ENCODE measurements around the gene PAPPA.

Gene PAPPA, protein sequence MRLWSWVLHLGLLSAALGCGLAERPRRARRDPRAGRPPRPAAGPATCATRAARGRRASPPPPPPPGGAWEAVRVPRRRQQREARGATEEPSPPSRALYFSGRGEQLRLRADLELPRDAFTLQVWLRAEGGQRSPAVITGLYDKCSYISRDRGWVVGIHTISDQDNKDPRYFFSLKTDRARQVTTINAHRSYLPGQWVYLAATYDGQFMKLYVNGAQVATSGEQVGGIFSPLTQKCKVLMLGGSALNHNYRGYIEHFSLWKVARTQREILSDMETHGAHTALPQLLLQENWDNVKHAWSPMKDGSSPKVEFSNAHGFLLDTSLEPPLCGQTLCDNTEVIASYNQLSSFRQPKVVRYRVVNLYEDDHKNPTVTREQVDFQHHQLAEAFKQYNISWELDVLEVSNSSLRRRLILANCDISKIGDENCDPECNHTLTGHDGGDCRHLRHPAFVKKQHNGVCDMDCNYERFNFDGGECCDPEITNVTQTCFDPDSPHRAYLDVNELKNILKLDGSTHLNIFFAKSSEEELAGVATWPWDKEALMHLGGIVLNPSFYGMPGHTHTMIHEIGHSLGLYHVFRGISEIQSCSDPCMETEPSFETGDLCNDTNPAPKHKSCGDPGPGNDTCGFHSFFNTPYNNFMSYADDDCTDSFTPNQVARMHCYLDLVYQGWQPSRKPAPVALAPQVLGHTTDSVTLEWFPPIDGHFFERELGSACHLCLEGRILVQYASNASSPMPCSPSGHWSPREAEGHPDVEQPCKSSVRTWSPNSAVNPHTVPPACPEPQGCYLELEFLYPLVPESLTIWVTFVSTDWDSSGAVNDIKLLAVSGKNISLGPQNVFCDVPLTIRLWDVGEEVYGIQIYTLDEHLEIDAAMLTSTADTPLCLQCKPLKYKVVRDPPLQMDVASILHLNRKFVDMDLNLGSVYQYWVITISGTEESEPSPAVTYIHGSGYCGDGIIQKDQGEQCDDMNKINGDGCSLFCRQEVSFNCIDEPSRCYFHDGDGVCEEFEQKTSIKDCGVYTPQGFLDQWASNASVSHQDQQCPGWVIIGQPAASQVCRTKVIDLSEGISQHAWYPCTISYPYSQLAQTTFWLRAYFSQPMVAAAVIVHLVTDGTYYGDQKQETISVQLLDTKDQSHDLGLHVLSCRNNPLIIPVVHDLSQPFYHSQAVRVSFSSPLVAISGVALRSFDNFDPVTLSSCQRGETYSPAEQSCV (N-terminal part only)

GRCh38 chr9:116153765-116154333, at the start of gene PAPPA:
TSS of gene PAPPA (plus strand) at chr9:116153791. CDS start at chr9:116154173, 382 bp downstream.
- peak; percentile 16 to 43 for DNase-seq
- TF ChIP-seq GATA1 (IDR thresholded peaks at IDR 0.05; ENCODE audit: low read depth, low read length) = no peak
- no peak for TF ChIP-seq POLR2A (IDR thresholded peaks at IDR 0.05; ENCODE audit: low read length)

DNA sequence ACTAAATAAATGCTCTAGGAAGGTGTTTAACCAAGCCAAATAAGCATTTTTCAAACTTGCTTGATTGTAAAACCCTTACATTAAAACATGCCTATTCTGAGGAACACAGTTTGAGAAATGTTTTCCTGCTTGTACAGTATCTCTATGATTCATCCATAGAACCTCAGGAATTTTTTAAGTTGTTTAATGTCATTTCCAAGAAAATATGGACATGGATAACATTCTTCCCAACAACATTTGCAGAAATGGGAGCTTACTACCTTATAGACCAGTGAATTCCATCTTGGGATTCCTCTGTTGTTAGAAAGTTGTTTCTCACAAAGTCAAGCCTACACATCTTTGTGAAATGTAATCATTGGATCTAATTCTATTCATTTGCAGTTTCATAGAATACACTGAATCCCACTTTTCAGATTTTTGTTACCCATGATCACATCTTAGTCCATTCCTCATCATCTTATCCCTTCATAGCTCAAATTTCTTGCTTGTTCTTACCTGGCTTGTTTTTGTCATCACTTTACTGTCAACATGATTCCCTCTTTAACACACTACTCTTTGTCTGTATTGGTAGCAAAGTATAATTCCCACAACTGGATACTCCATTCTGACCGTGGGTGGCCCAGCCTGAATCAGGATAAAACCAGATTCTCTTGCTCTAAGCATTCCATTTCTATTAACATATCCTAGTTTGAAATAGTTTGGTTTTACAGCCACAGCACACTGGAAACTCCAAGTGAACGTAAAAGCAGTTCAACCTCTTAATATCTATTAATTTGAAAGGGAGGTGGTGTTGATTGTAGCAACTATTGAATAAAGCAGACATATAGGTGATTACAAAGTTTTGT, 49.4 kb upstream of the PAPPA start:
- TF ChIP-seq GATA1 (IDR thresholded peaks at IDR 0.05; ENCODE audit: low read depth, low read length) (no peak), POLR2A (IDR thresholded peaks at IDR 0.05; ENCODE audit: low read length) (no peak)
- no peak for DNase-seq

DNA sequence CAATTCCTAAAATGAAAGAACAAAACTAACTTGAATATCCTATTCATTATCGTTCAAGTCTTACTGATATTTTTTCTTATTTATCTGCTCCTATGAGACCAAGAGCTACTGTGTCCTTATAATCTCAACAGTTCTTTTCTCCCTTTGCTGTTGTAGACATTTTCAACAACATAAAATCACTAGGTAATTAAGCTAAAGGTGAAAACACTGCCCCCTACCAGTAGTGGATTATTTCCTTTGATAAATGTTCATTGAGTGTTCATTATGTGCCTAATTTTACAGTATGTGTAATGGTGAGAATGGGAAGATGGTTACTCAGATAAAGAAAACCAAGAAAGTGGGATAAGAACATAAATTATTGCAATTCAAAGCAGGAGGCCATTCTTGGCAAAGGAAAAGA, 41.4 kb upstream of the PAPPA start:
- no peak for DNase-seq
- TF ChIP-seq GATA1 (IDR thresholded peaks at IDR 0.05; ENCODE audit: low read depth, low read length) = no peak
- TF ChIP-seq POLR2A (IDR thresholded peaks at IDR 0.05; ENCODE audit: low read length) = no peak

- TF ChIP-seq GATA1 (IDR thresholded peaks at IDR 0.05; ENCODE audit: low read depth, low read length) (no peak), POLR2A (IDR thresholded peaks at IDR 0.05; ENCODE audit: low read length) (no peak)
- no peak for DNase-seq
These were observed 37.7 kb upstream of the PAPPA start for GRCh38 chr9:116115761-116116353.

DNA sequence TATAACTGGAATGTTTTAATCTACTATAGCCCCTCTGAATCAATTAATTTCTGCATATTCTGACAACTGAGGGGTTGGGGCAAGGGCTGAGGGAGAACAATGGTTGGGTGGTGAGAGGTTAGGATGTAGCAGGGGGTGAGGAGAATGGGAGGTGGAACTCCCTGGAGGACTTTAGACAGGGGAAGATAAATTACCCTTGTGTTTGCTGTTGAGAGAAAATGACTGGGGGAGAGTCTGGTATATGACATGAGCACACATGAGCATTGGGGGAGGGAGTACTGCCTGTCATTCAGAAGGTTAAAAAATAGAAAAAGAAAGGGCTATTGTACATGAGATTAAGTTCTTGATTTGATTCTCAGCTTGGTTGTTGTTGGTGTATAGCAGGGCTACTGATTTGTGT, 37.2 kb upstream of the PAPPA start:
- no peak for TF ChIP-seq POLR2A (IDR thresholded peaks at IDR 0.05; ENCODE audit: low read length)
- TF ChIP-seq GATA1 (IDR thresholded peaks at IDR 0.05; ENCODE audit: low read depth, low read length) = no peak
- no peak for DNase-seq

DNA sequence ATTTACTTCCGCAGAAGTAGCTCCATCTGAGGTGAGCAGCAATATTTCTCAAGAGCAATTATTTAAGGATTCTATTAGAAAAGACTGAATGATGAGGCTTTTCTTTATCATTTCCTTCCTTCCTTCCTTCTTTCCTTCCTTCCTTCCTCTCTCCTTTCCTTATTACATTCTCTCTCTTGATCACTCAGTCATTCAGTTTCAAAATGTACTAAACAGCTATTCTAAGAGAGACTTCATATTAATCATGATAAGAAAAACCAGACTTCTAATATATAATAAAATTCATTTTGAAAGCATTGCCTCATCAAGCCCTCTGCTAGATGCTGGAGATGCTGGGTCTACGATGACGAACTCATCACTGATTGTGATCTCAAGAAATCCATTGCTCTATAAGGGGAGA, 30.4 kb upstream of the PAPPA start:
- DNase-seq = no peak
- no peak for TF ChIP-seq GATA1 (IDR thresholded peaks at IDR 0.05; ENCODE audit: low read depth, low read length)
- no peak for TF ChIP-seq POLR2A (IDR thresholded peaks at IDR 0.05; ENCODE audit: low read length)

- no peak for TF ChIP-seq GATA1 (IDR thresholded peaks at IDR 0.05; ENCODE audit: low read depth, low read length)
- no peak for TF ChIP-seq POLR2A (IDR thresholded peaks at IDR 0.05; ENCODE audit: low read length)
- DNase-seq = no peak
These were observed 29.0 kb upstream of the PAPPA start for GRCh38 chr9:116124472-116125040.

GRCh38 chr9:116133163-116133562, 20.4 kb upstream of the PAPPA start:
- DNase-seq = no peak
- no peak for TF ChIP-seq GATA1 (IDR thresholded peaks at IDR 0.05; ENCODE audit: low read depth, low read length)
- TF ChIP-seq POLR2A (IDR thresholded peaks at IDR 0.05; ENCODE audit: low read length) = no peak

DNA sequence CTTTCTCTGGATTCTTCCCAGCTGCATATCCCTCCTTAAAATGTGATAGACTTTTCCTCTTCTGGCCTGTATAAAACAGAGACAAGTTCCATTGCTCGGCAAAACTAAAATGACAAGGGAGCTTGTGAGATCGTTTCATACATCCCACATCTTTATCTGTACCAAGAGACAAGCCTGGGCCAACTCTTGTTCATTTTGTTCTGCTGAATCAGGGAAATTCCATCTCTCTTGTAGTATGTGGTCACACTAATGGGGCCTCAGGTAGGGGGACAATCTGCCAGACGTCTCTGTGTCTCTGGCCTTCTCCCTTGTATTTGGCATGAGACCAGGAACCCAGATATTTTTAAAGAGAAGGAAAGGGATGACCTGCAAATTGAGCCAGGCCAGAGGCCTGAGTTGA, 18.6 kb upstream of the PAPPA start:
- no peak for DNase-seq
- TF ChIP-seq POLR2A (IDR thresholded peaks at IDR 0.05; ENCODE audit: low read length) (no peak), GATA1 (IDR thresholded peaks at IDR 0.05; ENCODE audit: low read depth, low read length) (no peak)

DNA sequence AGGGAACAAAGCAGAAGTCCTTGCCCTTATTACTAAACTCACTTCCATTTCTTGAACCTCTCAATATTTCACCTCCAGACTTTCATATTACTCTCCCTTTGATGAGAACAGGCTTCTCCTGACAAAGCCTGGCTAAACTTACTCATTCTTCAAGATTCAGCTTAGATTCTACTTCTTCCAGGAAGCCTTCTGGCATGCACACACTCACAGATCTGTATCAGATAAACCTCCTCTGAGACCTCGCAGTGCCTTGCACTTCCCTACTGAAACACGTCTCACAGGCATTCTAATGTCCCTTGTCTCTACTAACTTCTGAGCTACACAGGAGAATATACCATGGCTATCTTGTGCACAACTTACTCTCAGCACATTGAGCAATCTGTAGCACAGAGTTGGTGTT, 16.6 kb upstream of the PAPPA start:
- no peak for DNase-seq
- TF ChIP-seq POLR2A (IDR thresholded peaks at IDR 0.05; ENCODE audit: low read length) (no peak), GATA1 (IDR thresholded peaks at IDR 0.05; ENCODE audit: low read depth, low read length) (no peak)

DNA sequence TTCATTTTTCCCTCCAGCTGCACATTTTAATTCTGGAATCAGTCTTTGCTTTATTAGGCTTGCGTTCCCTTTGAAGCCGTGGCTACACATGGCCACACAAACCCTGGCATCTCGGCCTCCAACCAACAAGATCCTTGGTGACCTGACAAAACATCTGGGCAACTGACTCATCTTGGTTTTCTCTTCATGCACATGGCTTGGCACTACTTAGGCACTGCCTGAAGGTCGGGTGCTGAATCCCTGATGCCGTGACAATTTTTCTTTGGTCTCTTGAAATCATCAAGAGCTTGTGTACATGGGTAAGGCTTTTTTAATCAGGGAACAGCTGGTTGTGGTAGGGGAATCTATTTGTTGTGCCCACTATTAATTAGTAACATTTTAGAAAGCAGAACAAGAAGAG, 16.0 kb upstream of the PAPPA start:
- TF ChIP-seq GATA1 (IDR thresholded peaks at IDR 0.05; ENCODE audit: low read depth, low read length) (no peak), POLR2A (IDR thresholded peaks at IDR 0.05; ENCODE audit: low read length) (no peak)
- DNase-seq = no peak
